Keratinocyte (primary cell): ENCODE results near the gene GPR37L1.

ENCODE experiments used
- EZH2 ChIP-seq: IDR thresholded peaks from one replicate; pipeline ENCODE4 v1.6.1; 2012; ENCODE audit warnings: inconsistent platforms, mild to moderate bottlenecking, low read length, moderate library complexity
- TF ChIP-seq, protein P1 (sequence below), 3 experiments: IDR thresholded peaks in 1 of 3; conservative IDR thresholded peaks in 1 of 3; optimal IDR thresholded peaks in 1 of 3; 2 replicates in 2 of 3; 3 replicates in 1 of 3; pipeline versions ENCODE3 to v1.5.1; 2011; ENCODE audit warnings: low read length in 3 of 3, mild to moderate bottlenecking in 3 of 3, moderate library complexity in 2 of 3, control low read depth in 1 of 3, inconsistent platforms in 1 of 3; ENCODE audit not compliant: insufficient read depth in 2 of 3; ENCODE audit errors: extremely low read depth in 1 of 3

DNA sequence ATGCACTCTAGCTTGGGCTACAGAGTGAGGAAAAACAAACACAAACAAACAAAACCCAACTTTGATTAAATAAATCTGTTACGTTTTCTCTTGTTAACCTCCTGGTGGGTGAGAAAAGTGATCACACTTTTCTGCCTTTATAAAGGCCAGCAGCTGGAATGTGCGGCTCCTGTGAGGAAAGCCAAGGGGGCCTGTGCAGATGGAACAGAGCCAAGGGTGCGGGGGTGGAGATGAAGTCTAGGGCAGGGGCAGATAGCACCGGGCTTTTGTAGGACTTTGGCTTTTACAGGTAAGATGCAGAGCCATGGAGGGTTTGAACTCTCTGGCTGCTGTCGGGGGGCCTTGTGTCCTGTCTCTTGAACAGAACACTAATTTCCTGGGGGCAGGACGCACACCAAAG, 40.7 kb upstream of the GPR37L1 start:
- TF ChIP-seq, protein P1, sequence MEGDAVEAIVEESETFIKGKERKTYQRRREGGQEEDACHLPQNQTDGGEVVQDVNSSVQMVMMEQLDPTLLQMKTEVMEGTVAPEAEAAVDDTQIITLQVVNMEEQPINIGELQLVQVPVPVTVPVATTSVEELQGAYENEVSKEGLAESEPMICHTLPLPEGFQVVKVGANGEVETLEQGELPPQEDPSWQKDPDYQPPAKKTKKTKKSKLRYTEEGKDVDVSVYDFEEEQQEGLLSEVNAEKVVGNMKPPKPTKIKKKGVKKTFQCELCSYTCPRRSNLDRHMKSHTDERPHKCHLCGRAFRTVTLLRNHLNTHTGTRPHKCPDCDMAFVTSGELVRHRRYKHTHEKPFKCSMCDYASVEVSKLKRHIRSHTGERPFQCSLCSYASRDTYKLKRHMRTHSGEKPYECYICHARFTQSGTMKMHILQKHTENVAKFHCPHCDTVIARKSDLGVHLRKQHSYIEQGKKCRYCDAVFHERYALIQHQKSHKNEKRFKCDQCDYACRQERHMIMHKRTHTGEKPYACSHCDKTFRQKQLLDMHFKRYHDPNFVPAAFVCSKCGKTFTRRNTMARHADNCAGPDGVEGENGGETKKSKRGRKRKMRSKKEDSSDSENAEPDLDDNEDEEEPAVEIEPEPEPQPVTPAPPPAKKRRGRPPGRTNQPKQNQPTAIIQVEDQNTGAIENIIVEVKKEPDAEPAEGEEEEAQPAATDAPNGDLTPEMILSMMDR (optimal IDR thresholded peaks at IDR 0.05 in 1 of 3, IDR thresholded peaks at IDR 0.05 in 1 of 3, conservative IDR thresholded peaks at IDR 0.05 in 1 of 3; ENCODE audit: extremely low read depth in 1 of 3, insufficient read depth in 2 of 3, low read length in 3 of 3): no peak
- TF ChIP-seq EZH2: no peak
